GM23338 (cell line): ENCODE data around the gene PRPF19. TPM values are rescaled to one million over a fixed set of nuclear protein-coding genes. Genes with fewer than 3 reads are reported as not detected.

Source experiments
- ATAC-seq: fragments of 200-7000 bp; cut with Tn5 transposase; 3 replicates; pipeline ENCODE4 v1.9.1; 2020
- DNase-seq: peaks from one replicate; pipeline ENCODE4 v3.0.0-alpha.2; 2015; ENCODE audit warnings: low spot score
- H2AFZ ChIP-seq: fragments of 200-600 bp; sonication (generic); 2 replicates; pipeline ENCODE4 v1.8.0; 2016; ENCODE audit warnings: antibody characterized with exemption, mild to moderate bottlenecking, moderate library complexity
- H3F3A ChIP-seq: fragments of 200-600 bp; sonication (generic); replicated peaks from 2 replicates; pipeline ENCODE4 v1.8.0; 2017; ENCODE audit warnings: antibody characterized with exemption, mixed run types, low read depth
- H3K27ac ChIP-seq: fragments of 200-600 bp; sonication (generic); 2 replicates; pipeline ENCODE4 v1.6.1; 2016; ENCODE audit warnings: low read depth
- H3K27me3 ChIP-seq: fragments of 200-600 bp; sonication (generic); 2 replicates; pipeline ENCODE4 v1.8.0; 2016; ENCODE audit warnings: mild to moderate bottlenecking, mixed run types, moderate library complexity; ENCODE audit not compliant: insufficient read depth
- H3K36me3 ChIP-seq: fragments of 200-600 bp; sonication (generic); 2 replicates; pipeline ENCODE4 v1.8.0; 2016; ENCODE audit warnings: mild to moderate bottlenecking; ENCODE audit not compliant: insufficient read depth
- H3K4me1 ChIP-seq: fragments of 200-600 bp; sonication (generic); 2 replicates; pipeline ENCODE4 v1.8.0; 2016; ENCODE audit warnings: mild to moderate bottlenecking, moderate library complexity; ENCODE audit not compliant: insufficient read depth
- H3K4me2 ChIP-seq: fragments of 200-600 bp; sonication (generic); 2 replicates; pipeline ENCODE4 v1.7.1; 2017; ENCODE audit warnings: mixed run types
- H3K4me3 ChIP-seq: fragments of 200-600 bp; sonication (generic); 2 replicates; pipeline ENCODE4 v1.6.1; 2016; ENCODE audit warnings: mixed run types
- H3K79me2 ChIP-seq: fragments of 200-600 bp; sonication (generic); replicated peaks from 2 replicates; pipeline ENCODE4 v1.8.0; 2017; ENCODE audit warnings: mild to moderate bottlenecking; ENCODE audit not compliant: insufficient read depth
- H3K9me2 ChIP-seq: fragments of 200-600 bp; sonication (generic); 2 replicates; pipeline ENCODE4 v1.8.0; 2017; ENCODE audit not compliant: insufficient read depth
- H4K20me1 ChIP-seq: fragments of 200-600 bp; sonication (generic); replicated peaks from 2 replicates; pipeline ENCODE4 v1.8.0; 2017; ENCODE audit warnings: mild to moderate bottlenecking; ENCODE audit not compliant: insufficient read depth
- H3K27ac Mint-ChIP-seq: 2 replicates; pipeline ENCODE4 v1.8.0; 2020; ENCODE audit warnings: inconsistent platforms, mild to moderate bottlenecking, moderate library complexity, mixed read lengths
- H3K27me3 Mint-ChIP-seq: 3 replicates; pipeline ENCODE4 v1.8.0; 2022; ENCODE audit warnings: low read depth, mild to moderate bottlenecking, moderate library complexity, mixed read lengths, inconsistent platforms; ENCODE audit not compliant: insufficient read depth, poor library complexity
- H3K36me3 Mint-ChIP-seq: 3 replicates; pipeline ENCODE4 v1.8.0; 2021; ENCODE audit warnings: low read depth, mild to moderate bottlenecking, inconsistent platforms, moderate library complexity, mixed read lengths
- H3K4me1 Mint-ChIP-seq: 3 replicates; pipeline ENCODE4 v1.8.0; 2020; ENCODE audit warnings: mild to moderate bottlenecking, inconsistent platforms, mixed read lengths
- H3K4me3 Mint-ChIP-seq: 3 replicates; pipeline ENCODE4 v1.8.0; 2021; ENCODE audit warnings: moderate library complexity, mild to moderate bottlenecking, inconsistent platforms, mixed read lengths
- H3K9me3 Mint-ChIP-seq: 3 replicates; pipeline ENCODE4 v1.8.0; 2020; ENCODE audit warnings: moderate library complexity, mild to moderate bottlenecking, inconsistent platforms, mixed read lengths
- CREB1 ChIP-seq: fragments of 250-450 bp; sonication (Bioruptor Pico); IDR thresholded peaks from 2 replicates; pipeline ENCODE4 v1.5.0; 2020; ENCODE audit warnings: low read depth, mild to moderate bottlenecking, moderate library complexity
- CTCF ChIP-seq, 2 experiments: fragments of 200-600 bp in 1 of 2; sonication (generic) in 1 of 2; conservative IDR thresholded peaks; 2 replicates each; pipeline versions ENCODE4 v1.5.1 to v1.6.1; 2016 to 2017; ENCODE audit warnings: antibody characterized with exemption in 2 of 2, low read depth in 2 of 2, mild to moderate bottlenecking in 2 of 2, moderate library complexity in 1 of 2
- EZH2 ChIP-seq: fragments of 200-600 bp; sonication (generic); IDR thresholded peaks from one replicate; pipeline ENCODE4 v1.8.0; 2017; ENCODE audit warnings: antibody characterized with exemption, mild to moderate bottlenecking, low read depth; ENCODE audit not compliant: unreplicated experiment
- EZH2phosphoT487 ChIP-seq: fragments of 200-600 bp; sonication (generic); IDR thresholded peaks from one replicate; pipeline ENCODE4 v1.8.1; 2018; ENCODE audit warnings: antibody characterized with exemption; ENCODE audit not compliant: unreplicated experiment
- JUNB ChIP-seq: IDR thresholded peaks from one replicate; pipeline ENCODE4 v1.6.1; 2016; ENCODE audit warnings: antibody characterized with exemption; ENCODE audit not compliant: unreplicated experiment
- NANOG ChIP-seq: IDR thresholded peaks from 2 replicates; pipeline ENCODE4 v1.6.1; 2016; ENCODE audit warnings: antibody characterized with exemption, borderline replicate concordance
- POLR2AphosphoS5 ChIP-seq: IDR thresholded peaks from 2 replicates; pipeline ENCODE4 v1.6.1; 2016; ENCODE audit warnings: antibody characterized with exemption, low read depth
- STAT1 ChIP-seq: IDR thresholded peaks from one replicate; pipeline ENCODE4 v1.6.1; 2016; ENCODE audit warnings: antibody characterized with exemption; ENCODE audit not compliant: unreplicated experiment
- ZNF331 ChIP-seq: fragments of 250-450 bp; sonication (Bioruptor Pico); IDR thresholded peaks from 2 replicates; pipeline ENCODE4 v1.5.0; 2020; ENCODE audit warnings: low read depth, mild to moderate bottlenecking, moderate library complexity
- ZNF462 ChIP-seq: fragments of 250-450 bp; sonication (Bioruptor Pico); IDR thresholded peaks from 2 replicates; pipeline ENCODE4 v1.5.0; 2020; ENCODE audit warnings: mild to moderate bottlenecking, moderate library complexity
- polyA plus RNA-seq: library from polyadenylated mRNA; unstranded; fragments of >200 nt; fragmentation: Nextera tagmentation; extraction: Ambion mirVana; gene quantifications from 2 replicates; pipeline ENCODE4 v1.2.1, GENCODE V29; 2016
- total RNA-seq: library from RNA; depleted of rRNA; stranded (reverse); fragments of >200 nt; shearing (Covaris generic); gene quantifications from 2 replicates; pipeline ENCODE4 v1.2.3, GENCODE V29; 2014
- TF ChIP-seq, protein P1 (sequence below): IDR thresholded peaks from one replicate; pipeline ENCODE4 v1.6.1; 2018; ENCODE audit warnings: antibody characterized with exemption; ENCODE audit not compliant: unreplicated experiment

The PRPF19 gene
- total and polyA plus RNA-seq, 2 experiments from 2014 or later: 153 to 161 TPM

DNA sequence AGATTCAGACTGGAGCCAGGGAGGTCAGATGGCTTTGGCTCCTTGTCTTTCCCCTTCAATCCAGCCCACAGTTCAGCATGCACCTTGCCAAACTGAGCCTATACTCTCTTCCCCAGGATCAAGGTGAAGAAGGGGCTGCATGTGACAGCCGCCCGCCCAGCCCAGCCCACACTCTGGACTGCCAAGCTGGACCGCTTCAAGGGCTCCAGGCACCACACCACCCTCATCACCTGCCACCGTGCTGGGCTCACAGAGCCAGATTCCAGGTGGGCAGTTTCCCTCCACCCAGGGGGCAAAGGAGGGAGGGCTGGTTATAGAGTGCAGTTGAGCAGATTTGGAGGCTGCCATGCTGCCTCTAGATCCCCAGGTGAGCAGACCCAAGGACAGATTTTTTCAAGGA, 24.0 kb upstream of the PRPF19 start:
- Histone ChIP-seq H3K36me3 (0 out of 2 replicates have a peak, but pooled peaks cover 6% of the 10 kb centered on the region), H3F3A (no peaks in the 10 kb centered on the region), H3K27ac (no peak overlapping the region), H3K4me2 (no peak overlapping the region), H2AFZ (no peak overlapping the region), H3K27me3 (peaks cover 4% of the 10 kb centered on the region; the same call in 1 of the 2 replicates), H3K4me3 (no peak overlapping the region), H4K20me1 (peaks cover 11% of the 10 kb centered on the region; the same call in 1 of the 2 replicates), H3K79me2 (no peaks in the 10 kb centered on the region), H3K9me2 (no peaks in the 10 kb centered on the region), H3K4me1 (peaks cover 6% of the 10 kb centered on the region)
- H3K27ac Mint-ChIP-seq: no peak overlapping the region
- peaks cover 21% of the 10 kb centered on the region for H3K4me1 Mint-ChIP-seq
- no peaks in the 10 kb centered on the region for H3K9me3 Mint-ChIP-seq
- peaks cover 2% of the 10 kb centered on the region for H3K27me3 Mint-ChIP-seq
- ATAC-seq (no peak), DNase-seq (no peak)
- H3K4me3 Mint-ChIP-seq: no peak overlapping the region
- peaks cover 53% of the 10 kb centered on the region for H3K36me3 Mint-ChIP-seq
- no peak for TF ChIP-seq ZNF331 (CRISPR knock-in tag)
- no peak for TF ChIP-seq POLR2AphosphoS5
- TF ChIP-seq STAT1: no peak

DNA sequence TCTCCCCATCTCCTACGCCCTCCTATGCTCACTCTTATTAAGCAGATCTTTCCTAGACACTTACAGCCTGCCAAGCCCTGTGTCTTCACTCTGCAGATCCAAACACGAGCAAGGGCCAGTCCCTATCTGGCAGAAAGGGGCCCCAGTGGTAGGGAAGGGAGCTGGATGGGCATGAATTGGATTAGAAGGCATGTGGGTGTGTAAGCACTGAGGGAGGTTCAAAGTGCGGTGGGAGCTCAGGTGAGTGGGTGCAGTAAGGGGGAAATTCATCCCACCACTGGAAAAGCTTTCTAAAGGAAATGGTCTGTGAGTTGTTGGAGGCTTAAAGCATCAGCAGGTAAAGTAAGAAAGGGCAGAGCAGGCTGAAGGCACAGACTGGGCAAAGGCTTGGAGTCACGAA, 23.4 kb upstream of the PRPF19 start:
- H3K4me2 ChIP-seq: no peak overlapping the region
- H3K9me3 Mint-ChIP-seq: no peaks in the 10 kb centered on the region
- H3F3A ChIP-seq: no peaks in the 10 kb centered on the region
- no peak overlapping the region for H3K4me3 ChIP-seq
- ATAC-seq (no peak), DNase-seq (no peak)
- no peak overlapping the region for H3K4me3 Mint-ChIP-seq
- H3K4me1 Mint-ChIP-seq: peaks cover 25% of the 10 kb centered on the region
- no peak overlapping the region for H2AFZ ChIP-seq
- peaks cover 11% of the 10 kb centered on the region; the same call in 1 of the 2 replicates for H4K20me1 ChIP-seq
- no peak overlapping the region for H3K27ac ChIP-seq
- H3K4me1 ChIP-seq: peaks cover 6% of the 10 kb centered on the region
- peaks cover 10% of the 10 kb centered on the region; the same call in 1 of the 2 replicates for H3K27me3 ChIP-seq
- H3K36me3 ChIP-seq: 0 out of 2 replicates have a peak, but pooled peaks cover 6% of the 10 kb centered on the region
- no peaks in the 10 kb centered on the region for H3K79me2 ChIP-seq
- H3K36me3 Mint-ChIP-seq: peaks cover 51% of the 10 kb centered on the region
- H3K27ac Mint-ChIP-seq: no peak overlapping the region
- no peaks in the 10 kb centered on the region for H3K9me2 ChIP-seq
- H3K27me3 Mint-ChIP-seq: peaks cover 6% of the 10 kb centered on the region
- TF ChIP-seq STAT1 (no peak), CREB1 (CRISPR knock-in tag) (no peak), JUNB (no peak), ZNF331 (CRISPR knock-in tag) (no peak), EZH2 (no peak), CTCF (conservative IDR thresholded peaks at IDR 0.05; ENCODE audit: low read depth in 2 of 2) (no peak), ZNF462 (no peak), EZH2phosphoT487 (no peak), NANOG (no peak)
- TF ChIP-seq, protein P1, sequence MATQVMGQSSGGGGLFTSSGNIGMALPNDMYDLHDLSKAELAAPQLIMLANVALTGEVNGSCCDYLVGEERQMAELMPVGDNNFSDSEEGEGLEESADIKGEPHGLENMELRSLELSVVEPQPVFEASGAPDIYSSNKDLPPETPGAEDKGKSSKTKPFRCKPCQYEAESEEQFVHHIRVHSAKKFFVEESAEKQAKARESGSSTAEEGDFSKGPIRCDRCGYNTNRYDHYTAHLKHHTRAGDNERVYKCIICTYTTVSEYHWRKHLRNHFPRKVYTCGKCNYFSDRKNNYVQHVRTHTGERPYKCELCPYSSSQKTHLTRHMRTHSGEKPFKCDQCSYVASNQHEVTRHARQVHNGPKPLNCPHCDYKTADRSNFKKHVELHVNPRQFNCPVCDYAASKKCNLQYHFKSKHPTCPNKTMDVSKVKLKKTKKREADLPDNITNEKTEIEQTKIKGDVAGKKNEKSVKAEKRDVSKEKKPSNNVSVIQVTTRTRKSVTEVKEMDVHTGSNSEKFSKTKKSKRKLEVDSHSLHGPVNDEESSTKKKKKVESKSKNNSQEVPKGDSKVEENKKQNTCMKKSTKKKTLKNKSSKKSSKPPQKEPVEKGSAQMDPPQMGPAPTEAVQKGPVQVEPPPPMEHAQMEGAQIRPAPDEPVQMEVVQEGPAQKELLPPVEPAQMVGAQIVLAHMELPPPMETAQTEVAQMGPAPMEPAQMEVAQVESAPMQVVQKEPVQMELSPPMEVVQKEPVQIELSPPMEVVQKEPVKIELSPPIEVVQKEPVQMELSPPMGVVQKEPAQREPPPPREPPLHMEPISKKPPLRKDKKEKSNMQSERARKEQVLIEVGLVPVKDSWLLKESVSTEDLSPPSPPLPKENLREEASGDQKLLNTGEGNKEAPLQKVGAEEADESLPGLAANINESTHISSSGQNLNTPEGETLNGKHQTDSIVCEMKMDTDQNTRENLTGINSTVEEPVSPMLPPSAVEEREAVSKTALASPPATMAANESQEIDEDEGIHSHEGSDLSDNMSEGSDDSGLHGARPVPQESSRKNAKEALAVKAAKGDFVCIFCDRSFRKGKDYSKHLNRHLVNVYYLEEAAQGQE: no peak
